ENCODE results near the gene DCC. TPM values are rescaled to one million over a fixed set of nuclear protein-coding genes. Genes with fewer than 3 reads are reported as not detected.

The DCC gene
- total RNA-seq, 1 experiment from 2014 or later = 0.72 TPM

DNA sequence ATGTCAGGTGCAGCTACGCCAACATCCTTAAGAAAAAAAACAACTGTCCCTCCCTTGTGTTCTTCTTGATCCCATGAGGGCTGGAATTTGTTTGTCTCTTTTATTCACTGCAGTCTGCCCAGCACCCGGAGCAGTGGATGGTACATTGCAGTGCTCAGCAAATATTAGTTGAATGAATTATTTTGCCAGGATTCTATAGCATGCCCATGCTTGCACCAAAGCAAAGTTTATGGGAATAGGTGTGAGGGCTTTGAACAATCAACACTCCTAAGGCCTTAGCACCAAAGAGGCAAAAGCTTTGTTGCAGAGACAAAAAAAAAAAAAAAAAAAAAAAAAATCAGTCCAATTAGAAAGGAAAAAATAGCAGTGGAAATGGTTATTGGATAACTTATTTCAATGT is 28.7 kb upstream of the DCC start (continued):
- no peak for TF ChIP-seq FOXP1 (CRISPR knock-in tag; IDR thresholded peaks at IDR 0.05; ENCODE audit: borderline replicate concordance)

DNA sequence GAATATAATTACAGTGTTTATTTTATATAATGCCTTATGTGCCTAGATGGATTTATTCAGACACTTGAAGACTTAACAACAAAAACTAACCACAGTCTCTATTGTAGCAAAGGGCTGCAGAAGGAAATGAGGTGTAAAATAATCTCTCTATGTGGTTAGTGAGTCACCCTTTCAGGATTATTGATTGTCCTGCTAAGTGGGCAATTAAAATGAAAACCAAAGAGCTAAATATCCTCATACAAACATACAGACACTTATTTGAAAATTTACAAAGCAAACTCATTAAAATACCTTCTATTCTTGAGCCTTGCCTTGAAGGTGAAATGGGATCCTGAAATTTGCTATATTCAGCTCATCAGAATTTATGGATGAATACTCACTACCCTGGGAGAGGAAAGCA is 27.7 kb upstream of the DCC start:
- H3K4me3 Mint-ChIP-seq = peak overlapping the region; percentile 23; the same call in 1 of the 2 replicates
- peak; percentile 39; the same call in 1 of the 2 replicates for ATAC-seq
- peaks cover 29% of the 10 kb centered on the region for H3K9me3 Mint-ChIP-seq
- no peak for DNase-seq (ENCODE audit: low spot score)
- ChIA-PET CTCF (no interaction called here), POLR2A (no interaction called here)
- peaks cover 17% of the 10 kb centered on the region for H3K36me3 Mint-ChIP-seq
- TF ChIP-seq NR3C1 (CRISPR knock-in tag; conservative IDR thresholded peaks at IDR 0.05; ENCODE audit: low read depth) = no peak
- TF ChIP-seq FOXP1 (CRISPR knock-in tag; IDR thresholded peaks at IDR 0.05; ENCODE audit: borderline replicate concordance) = no peak
- TF ChIP-seq, protein P1, sequence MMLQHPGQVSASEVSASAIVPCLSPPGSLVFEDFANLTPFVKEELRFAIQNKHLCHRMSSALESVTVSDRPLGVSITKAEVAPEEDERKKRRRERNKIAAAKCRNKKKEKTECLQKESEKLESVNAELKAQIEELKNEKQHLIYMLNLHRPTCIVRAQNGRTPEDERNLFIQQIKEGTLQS (CRISPR knock-in tag; conservative IDR thresholded peaks at IDR 0.05) = no peak
- TF ChIP-seq, protein P2, sequence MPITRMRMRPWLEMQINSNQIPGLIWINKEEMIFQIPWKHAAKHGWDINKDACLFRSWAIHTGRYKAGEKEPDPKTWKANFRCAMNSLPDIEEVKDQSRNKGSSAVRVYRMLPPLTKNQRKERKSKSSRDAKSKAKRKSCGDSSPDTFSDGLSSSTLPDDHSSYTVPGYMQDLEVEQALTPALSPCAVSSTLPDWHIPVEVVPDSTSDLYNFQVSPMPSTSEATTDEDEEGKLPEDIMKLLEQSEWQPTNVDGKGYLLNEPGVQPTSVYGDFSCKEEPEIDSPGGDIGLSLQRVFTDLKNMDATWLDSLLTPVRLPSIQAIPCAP (CRISPR knock-in tag; IDR thresholded peaks at IDR 0.05) = no peak
- TF ChIP-seq, protein P3, sequence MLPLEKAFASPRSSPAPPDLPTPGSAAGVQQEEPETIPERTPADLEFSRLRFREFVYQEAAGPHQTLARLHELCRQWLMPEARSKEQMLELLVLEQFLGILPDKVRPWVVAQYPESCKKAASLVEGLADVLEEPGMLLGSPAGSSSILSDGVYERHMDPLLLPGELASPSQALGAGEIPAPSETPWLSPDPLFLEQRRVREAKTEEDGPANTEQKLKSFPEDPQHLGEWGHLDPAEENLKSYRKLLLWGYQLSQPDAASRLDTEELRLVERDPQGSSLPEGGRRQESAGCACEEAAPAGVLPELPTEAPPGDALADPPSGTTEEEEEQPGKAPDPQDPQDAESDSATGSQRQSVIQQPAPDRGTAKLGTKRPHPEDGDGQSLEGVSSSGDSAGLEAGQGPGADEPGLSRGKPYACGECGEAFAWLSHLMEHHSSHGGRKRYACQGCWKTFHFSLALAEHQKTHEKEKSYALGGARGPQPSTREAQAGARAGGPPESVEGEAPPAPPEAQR (CRISPR knock-in tag; IDR thresholded peaks at IDR 0.05) = no peak
- no peak for TF ChIP-seq EMX1 (CRISPR knock-in tag; IDR thresholded peaks at IDR 0.05)
- TF ChIP-seq ESRRA (CRISPR knock-in tag; IDR thresholded peaks at IDR 0.05; ENCODE audit: borderline replicate concordance) = no peak
- no peak for TF ChIP-seq FOXK1 (CRISPR knock-in tag; IDR thresholded peaks at IDR 0.05)
- TF ChIP-seq, protein P4, sequence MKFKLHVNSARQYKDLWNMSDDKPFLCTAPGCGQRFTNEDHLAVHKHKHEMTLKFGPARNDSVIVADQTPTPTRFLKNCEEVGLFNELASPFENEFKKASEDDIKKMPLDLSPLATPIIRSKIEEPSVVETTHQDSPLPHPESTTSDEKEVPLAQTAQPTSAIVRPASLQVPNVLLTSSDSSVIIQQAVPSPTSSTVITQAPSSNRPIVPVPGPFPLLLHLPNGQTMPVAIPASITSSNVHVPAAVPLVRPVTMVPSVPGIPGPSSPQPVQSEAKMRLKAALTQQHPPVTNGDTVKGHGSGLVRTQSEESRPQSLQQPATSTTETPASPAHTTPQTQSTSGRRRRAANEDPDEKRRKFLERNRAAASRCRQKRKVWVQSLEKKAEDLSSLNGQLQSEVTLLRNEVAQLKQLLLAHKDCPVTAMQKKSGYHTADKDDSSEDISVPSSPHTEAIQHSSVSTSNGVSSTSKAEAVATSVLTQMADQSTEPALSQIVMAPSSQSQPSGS (CRISPR knock-in tag; IDR thresholded peaks at IDR 0.05; ENCODE audit: borderline replicate concordance, low read depth) = no peak
- no peak for TF ChIP-seq GRHL2 (CRISPR knock-in tag; IDR thresholded peaks at IDR 0.05; ENCODE audit: insufficient replicate concordance, severe bottlenecking)
- no peak for TF ChIP-seq GTF2I (CRISPR knock-in tag; conservative IDR thresholded peaks at IDR 0.05)
- TF ChIP-seq GABPB1 (CRISPR knock-in tag; IDR thresholded peaks at IDR 0.05) = no peak
- TF ChIP-seq SOX15 (CRISPR knock-in tag; IDR thresholded peaks at IDR 0.05) = no peak
- peak overlapping the region; percentile 60; the same call in 1 of the 2 replicates for H3K27ac Mint-ChIP-seq
- no peaks in the 10 kb centered on the region for H3K27me3 Mint-ChIP-seq (ENCODE audit: low read depth)
- peaks cover 39% of the 10 kb centered on the region for H3K4me1 Mint-ChIP-seq

DNA sequence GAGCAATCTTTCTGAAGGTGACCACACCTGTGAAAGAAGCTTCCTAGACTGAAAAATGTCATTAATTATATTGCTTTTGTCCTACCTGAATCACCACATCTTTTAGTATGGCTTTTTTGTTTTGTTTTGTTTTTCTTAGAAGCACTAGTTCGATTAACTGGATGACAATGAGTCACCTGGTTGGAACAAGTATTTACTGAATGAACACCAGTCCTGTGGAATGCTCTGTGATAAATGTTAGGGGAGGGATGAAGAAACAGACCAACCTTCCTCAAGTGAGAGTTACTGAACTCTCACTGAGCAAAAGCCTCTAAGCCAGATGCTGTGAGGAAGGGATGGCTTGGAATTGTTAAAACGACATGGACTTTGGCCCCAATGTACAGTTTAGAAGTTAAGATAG is 26.8 kb upstream of the DCC start:
- ChIA-PET POLR2A (no interaction called here), CTCF (no interaction called here)
- peaks cover 29% of the 10 kb centered on the region for H3K9me3 Mint-ChIP-seq
- DNase-seq (ENCODE audit: low spot score) (no peak), ATAC-seq (peak; percentile 43; the same call in 1 of the 2 replicates)
- no peak overlapping the region for H3K27ac Mint-ChIP-seq
- H3K36me3 Mint-ChIP-seq = peaks cover 17% of the 10 kb centered on the region
- H3K4me3 Mint-ChIP-seq = no peak overlapping the region
- no peaks in the 10 kb centered on the region for H3K27me3 Mint-ChIP-seq (ENCODE audit: low read depth)
- peaks cover 39% of the 10 kb centered on the region for H3K4me1 Mint-ChIP-seq
- TF ChIP-seq GRHL2 (CRISPR knock-in tag; IDR thresholded peaks at IDR 0.05; ENCODE audit: insufficient replicate concordance, severe bottlenecking) = no peak
- TF ChIP-seq, protein P2 (CRISPR knock-in tag; IDR thresholded peaks at IDR 0.05) = no peak

DNA sequence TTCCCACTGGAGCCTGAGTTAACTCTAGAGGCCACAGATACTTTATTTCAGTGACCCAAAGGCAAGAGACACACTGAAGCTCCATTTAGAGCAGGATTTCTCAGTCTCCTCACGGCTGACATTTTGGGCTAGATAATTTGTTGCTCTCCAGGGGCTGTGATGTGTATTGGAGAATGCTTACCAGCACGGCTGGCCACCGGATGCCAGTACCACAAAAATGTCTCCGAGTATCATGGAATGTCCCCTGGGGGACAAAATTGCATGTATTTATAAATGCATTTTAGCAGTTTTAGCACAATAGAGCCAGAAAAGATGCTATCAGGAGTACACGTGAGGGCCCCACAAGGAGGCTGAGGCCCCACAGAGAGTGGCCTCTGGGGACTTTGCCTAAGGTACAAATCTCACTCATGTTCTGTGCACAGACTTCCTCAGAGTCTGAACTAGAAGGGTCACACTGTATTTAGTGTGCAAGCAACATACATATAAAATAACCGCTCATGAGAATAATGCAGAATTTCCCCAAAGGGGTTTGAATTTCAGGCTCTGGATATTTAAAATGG is 20.5 kb upstream of the DCC start:
- peak; percentile 57 for ATAC-seq
- H3K27me3 Mint-ChIP-seq (ENCODE audit: low read depth) = no peaks in the 10 kb centered on the region
- peaks cover 27% of the 10 kb centered on the region for H3K4me1 Mint-ChIP-seq
- CTCF ChIA-PET = no interaction called here
- no peak overlapping the region for H3K4me3 Mint-ChIP-seq
- POLR2A ChIA-PET = no interaction called here
- no peak for DNase-seq (ENCODE audit: low spot score)
- peaks cover 24% of the 10 kb centered on the region for H3K9me3 Mint-ChIP-seq
- TF ChIP-seq NR3C1 (CRISPR knock-in tag; conservative IDR thresholded peaks at IDR 0.05; ENCODE audit: low read depth) (no peak), OVOL2 (CRISPR knock-in tag; IDR thresholded peaks at IDR 0.05; ENCODE audit: borderline replicate concordance) (no peak), CREM (CRISPR knock-in tag; IDR thresholded peaks at IDR 0.05) (no peak), SOX15 (CRISPR knock-in tag; IDR thresholded peaks at IDR 0.05) (no peak)
- TF ChIP-seq, protein P5, sequence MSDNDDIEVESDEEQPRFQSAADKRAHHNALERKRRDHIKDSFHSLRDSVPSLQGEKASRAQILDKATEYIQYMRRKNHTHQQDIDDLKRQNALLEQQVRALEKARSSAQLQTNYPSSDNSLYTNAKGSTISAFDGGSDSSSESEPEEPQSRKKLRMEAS (CRISPR knock-in tag; IDR thresholded peaks at IDR 0.05) = no peak
- TF ChIP-seq, protein P6, sequence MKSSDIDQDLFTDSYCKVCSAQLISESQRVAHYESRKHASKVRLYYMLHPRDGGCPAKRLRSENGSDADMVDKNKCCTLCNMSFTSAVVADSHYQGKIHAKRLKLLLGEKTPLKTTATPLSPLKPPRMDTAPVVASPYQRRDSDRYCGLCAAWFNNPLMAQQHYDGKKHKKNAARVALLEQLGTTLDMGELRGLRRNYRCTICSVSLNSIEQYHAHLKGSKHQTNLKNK (CRISPR knock-in tag; IDR thresholded peaks at IDR 0.05) = no peak
- peaks cover 15% of the 10 kb centered on the region for H3K36me3 Mint-ChIP-seq
- no peak overlapping the region for H3K27ac Mint-ChIP-seq
